Stimulated activated naive CD8-positive, alpha-beta T cell treated with anti-CD3 and anti-CD28 coated beads, Interleukin-15, Interleukin-2, amounts not matched to agents 100 ng/mL and 50 ng/mL, for 24 hours (primary cell): Measurements from ENCODE around the gene FAM174C.
"Not testable (repeated sequence)": the region's sequence is repeated elsewhere in the genome, so short reads cannot be mapped to it uniquely, and the experiment has no call there.

Experiments used
- H3K27ac Mint-ChIP-seq: one replicate; pipeline ENCODE4 v1.8.0; 2021; ENCODE audit warnings: mild to moderate bottlenecking, mixed read lengths
- H3K27me3 Mint-ChIP-seq: one replicate; pipeline ENCODE4 v1.8.0; 2021; ENCODE audit warnings: mixed read lengths
- H3K36me3 Mint-ChIP-seq: one replicate; pipeline ENCODE4 v1.8.0; 2021; ENCODE audit warnings: low read depth, mixed read lengths
- H3K4me1 Mint-ChIP-seq: one replicate; pipeline ENCODE4 v1.8.0; 2021; ENCODE audit warnings: low read depth, mixed read lengths
- H3K4me3 Mint-ChIP-seq: one replicate; pipeline ENCODE4 v1.8.0; 2021; ENCODE audit warnings: mild to moderate bottlenecking, mixed read lengths
- H3K9me3 Mint-ChIP-seq: one replicate; pipeline ENCODE4 v1.8.0; 2021; ENCODE audit warnings: mixed read lengths

The FAM174C gene

GRCh38 chr19:1312767-1313694 is 37.7 kb downstream of the FAM174C start:
- Mint-ChIP-seq H3K27me3 (peaks cover 9% of the 10 kb centered on the region), H3K36me3 (no peaks in the 10 kb centered on the region), H3K9me3 (no peaks in the 10 kb centered on the region), H3K27ac (no peak overlapping the region), H3K4me1 (no peaks in the 10 kb centered on the region), H3K4me3 (no peak overlapping the region)

- Mint-ChIP-seq H3K36me3 (no peaks in the 10 kb centered on the region), H3K4me1 (no peaks in the 10 kb centered on the region), H3K27me3 (peaks cover 11% of the 10 kb centered on the region), H3K9me3 (no peaks in the 10 kb centered on the region), H3K27ac (no peak overlapping the region), H3K4me3 (no peak overlapping the region)
These were observed 38.6 kb downstream of the FAM174C start for GRCh38 chr19:1313695-1314613.

DNA sequence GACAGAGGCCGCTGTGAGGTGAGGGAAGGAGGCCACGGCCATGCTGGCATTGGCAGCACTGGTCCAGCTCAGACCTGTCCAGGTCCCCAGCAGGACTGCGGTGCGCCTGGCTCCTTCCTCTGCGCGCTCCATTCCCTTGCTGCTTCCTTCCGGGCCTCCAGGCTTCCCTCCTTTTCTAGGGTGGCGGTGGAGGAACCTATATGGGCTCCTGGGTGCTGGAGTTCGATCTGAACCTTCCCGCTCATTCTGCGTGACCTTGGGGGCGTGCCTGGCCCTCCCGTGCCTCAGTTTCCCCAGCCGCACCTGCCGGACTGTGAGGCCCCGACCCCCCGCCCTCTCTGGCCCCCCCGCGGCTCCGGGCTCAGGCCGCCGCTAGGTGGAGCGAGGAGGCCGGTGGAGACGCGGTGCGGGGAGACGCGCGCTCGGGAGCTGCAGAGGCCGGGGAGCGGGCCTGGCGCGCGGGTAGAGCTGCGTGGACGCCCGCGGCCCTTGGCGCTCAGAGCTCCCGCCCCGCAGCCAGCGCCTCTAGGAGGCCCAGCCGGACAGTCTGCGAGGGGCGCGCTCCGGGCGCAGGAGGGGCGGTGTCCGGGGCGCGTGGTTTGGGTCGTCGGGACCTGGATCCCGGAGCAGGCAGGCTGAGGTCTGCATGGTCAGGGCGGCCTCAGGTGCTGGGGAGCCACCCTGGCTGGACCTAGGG is 40.3 kb downstream of the FAM174C start:
- Mint-ChIP-seq H3K36me3 (no peaks in the 10 kb centered on the region), H3K4me1 (no peaks in the 10 kb centered on the region), H3K27me3 (peaks cover 14% of the 10 kb centered on the region), H3K27ac (no peak overlapping the region), H3K9me3 (no peaks in the 10 kb centered on the region), H3K4me3 (no peak overlapping the region)

GRCh38 chr19:1316466-1316865 is 41.1 kb downstream of the FAM174C start:
- Mint-ChIP-seq H3K27me3 (peaks cover 18% of the 10 kb centered on the region), H3K36me3 (no peaks in the 10 kb centered on the region), H3K9me3 (no peaks in the 10 kb centered on the region), H3K4me3 (no peak overlapping the region), H3K4me1 (no peaks in the 10 kb centered on the region), H3K27ac (no peak overlapping the region)

GRCh38 chr19:1317274-1318003 is 42.1 kb downstream of the FAM174C start:
- H3K36me3 Mint-ChIP-seq = no peaks in the 10 kb centered on the region
- no peak overlapping the region for H3K27ac Mint-ChIP-seq
- no peak overlapping the region for H3K4me3 Mint-ChIP-seq
- peaks cover 20% of the 10 kb centered on the region for H3K27me3 Mint-ChIP-seq
- H3K4me1 Mint-ChIP-seq = no peaks in the 10 kb centered on the region
- no peaks in the 10 kb centered on the region for H3K9me3 Mint-ChIP-seq

DNA sequence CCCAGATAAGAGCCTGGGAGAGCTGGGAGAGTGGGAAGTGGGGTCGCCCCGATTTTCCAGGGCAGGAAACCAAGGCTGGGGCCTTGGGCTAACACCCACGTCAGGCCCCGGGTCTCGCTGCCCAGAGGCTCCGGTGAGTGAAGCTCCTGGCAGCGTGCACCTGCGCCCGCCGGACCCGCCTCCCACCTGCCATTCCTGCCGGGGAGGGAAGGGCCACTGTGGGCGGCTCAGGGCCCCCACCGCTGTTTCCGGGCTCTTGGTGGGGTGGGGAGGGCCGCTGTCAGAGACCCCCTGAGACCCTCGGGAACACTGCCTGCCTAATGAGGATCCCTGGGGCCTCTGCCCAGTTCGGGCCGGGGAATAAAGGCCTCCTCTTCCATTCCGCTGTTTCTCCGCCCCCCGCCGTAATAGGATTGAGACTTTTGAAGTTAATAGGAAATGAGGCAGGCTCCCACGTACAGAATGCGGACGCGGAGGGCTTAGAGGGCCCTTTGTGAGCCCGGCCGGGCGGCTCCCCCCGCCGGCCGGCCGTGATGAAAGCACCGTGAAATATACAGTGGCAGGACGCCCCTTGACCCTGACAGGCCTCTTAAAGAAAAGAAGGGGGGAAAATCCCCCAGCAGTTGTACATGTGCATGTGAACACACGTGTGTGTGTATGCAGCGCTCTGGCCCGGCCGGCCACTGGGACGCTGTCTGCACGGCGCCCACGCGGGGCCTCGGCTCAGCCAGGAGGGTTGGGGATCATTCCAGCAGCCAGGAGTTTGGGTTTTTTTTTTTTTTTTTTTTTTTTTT is 43.5 kb downstream of the FAM174C start:
- no peaks in the 10 kb centered on the region for H3K36me3 Mint-ChIP-seq
- peaks cover 26% of the 10 kb centered on the region for H3K27me3 Mint-ChIP-seq
- H3K4me3 Mint-ChIP-seq = no peak overlapping the region

DNA sequence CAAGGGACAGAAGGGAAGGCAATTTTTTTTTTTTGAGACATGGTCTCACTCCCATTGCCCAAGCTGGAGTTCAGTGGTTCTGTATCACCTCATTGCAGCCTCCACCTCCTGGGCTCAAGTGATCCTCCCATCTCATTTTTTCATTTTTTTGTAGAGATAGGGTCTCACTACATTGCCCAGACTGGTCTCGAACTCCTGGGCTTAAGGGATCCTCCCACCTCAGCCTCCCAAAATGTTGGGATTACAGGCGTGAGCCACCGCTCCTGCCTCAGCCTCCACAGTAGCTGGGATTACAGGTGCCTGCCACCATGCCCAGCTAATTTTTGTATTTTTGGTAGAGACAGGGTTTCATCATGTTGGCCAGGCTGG is 44.9 kb downstream of the FAM174C start:
- H3K4me3 Mint-ChIP-seq, H3K27ac Mint-ChIP-seq, H3K4me1 Mint-ChIP-seq, H3K36me3 Mint-ChIP-seq, H3K9me3 Mint-ChIP-seq: not testable (repeated sequence)
- H3K27me3 Mint-ChIP-seq = peaks cover 36% of the 10 kb centered on the region

More for the DNA sequence above, 43.5 kb downstream of the FAM174C start:
- H3K4me1 Mint-ChIP-seq = peaks cover under 1% of the 10 kb centered on the region
- H3K9me3 Mint-ChIP-seq = no peaks in the 10 kb centered on the region
- no peak overlapping the region for H3K27ac Mint-ChIP-seq

DNA sequence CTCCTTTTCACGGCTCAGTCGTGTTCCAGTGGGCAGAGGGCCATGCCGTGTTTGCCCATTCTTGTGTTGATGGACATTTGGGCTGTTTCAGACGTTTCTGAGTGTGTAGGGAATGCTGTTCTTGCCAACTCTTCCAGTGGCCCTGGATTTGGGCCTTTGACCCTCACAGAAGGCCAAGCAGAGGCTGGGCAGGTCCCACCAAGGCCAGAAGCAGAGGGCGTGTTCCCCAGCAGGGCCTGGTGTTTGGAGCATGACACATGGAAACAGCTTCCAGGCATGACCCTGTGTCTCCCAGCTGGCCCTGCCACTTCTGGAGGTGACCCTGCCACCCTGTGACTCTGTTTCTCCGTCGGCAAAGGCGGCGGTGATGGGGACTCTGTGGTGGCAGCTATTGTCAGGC is 46.2 kb downstream of the FAM174C start:
- Mint-ChIP-seq H3K4me3 (no peak overlapping the region), H3K4me1 (peaks cover 12% of the 10 kb centered on the region), H3K36me3 (no peaks in the 10 kb centered on the region), H3K27ac (peak overlapping the region; percentile 68), H3K9me3 (no peaks in the 10 kb centered on the region), H3K27me3 (peaks cover 39% of the 10 kb centered on the region)

DNA sequence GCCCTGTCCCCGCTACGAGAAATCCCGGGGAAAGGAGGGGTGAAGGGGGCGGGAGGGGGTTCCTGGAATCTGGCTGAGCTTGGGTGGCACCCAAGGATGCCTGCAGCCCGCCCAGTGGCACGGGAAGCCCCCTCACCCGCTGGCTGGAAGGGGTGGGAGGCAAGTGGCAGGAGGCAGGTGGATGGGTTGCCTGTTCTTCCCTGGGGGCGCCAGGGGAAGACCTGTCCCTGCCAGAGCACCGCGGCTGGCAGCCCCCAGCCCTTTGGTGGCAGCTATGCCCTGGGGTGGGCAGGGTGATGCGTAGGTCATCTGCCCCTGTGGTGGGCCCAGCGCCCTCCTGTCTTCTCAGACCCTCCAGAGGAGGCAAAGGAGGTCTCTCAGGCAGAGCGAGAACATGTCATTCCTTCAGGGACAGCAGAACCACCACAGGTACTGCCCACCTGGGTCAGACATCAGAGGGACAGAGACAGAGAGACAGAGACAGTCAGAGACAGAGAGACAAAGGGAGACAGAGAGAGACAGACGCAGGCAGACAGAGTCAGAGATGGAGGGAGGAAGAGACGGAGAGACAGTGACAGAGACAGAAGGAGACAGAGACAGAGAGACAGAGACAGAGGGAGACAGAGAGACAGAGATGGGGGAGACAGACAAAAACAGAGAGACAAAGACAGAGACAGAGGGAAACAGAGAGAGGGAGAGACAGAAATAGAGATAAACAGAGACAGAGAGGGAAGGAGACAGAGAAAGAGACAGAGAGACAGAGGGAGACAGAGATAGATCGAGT is 47.1 kb downstream of the FAM174C start:
- Mint-ChIP-seq H3K9me3 (no peaks in the 10 kb centered on the region), H3K4me3 (no peak overlapping the region), H3K27me3 (peaks cover 36% of the 10 kb centered on the region), H3K27ac (peak overlapping the region; percentile 66), H3K4me1 (peaks cover 12% of the 10 kb centered on the region), H3K36me3 (no peaks in the 10 kb centered on the region)

DNA sequence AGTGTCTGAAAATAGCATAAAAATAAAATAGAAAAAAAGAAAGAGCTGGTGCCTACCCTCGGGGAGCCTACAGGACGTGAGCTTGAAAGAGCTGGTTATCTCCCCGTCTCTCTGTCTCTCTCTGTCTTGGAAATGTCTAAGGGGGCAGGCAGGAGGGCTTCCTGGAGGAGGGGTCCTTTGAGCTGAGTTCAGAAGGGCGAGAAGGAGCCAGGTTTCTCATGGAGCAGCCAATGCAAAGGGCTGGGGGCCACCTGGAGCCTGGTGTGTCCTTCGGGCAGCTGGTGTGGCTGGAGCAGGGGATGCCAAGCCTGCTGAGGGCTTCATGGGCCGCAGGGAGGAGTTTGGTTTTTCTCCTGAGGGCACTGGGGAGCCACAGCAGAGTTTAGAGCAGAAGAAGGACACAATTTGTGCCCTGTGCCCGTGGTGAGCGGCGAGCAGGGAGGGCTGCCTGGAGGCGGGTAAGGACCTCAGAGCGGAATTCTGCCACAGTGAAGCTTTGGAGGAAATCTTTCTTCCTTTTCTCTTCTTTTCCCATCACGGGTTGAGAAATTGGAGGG is 49.0 kb downstream of the FAM174C start:
- Mint-ChIP-seq H3K9me3 (no peaks in the 10 kb centered on the region), H3K4me3 (no peak overlapping the region), H3K27ac (no peak overlapping the region), H3K36me3 (no peaks in the 10 kb centered on the region), H3K27me3 (peaks cover 27% of the 10 kb centered on the region), H3K4me1 (peaks cover 12% of the 10 kb centered on the region)

GRCh38 chr19:1324806-1325567 is 49.7 kb downstream of the FAM174C start:
- peak overlapping the region; percentile 23 for H3K4me3 Mint-ChIP-seq
- H3K36me3 Mint-ChIP-seq = no peaks in the 10 kb centered on the region
- H3K4me1 Mint-ChIP-seq = peaks cover 12% of the 10 kb centered on the region
- H3K27ac Mint-ChIP-seq = no peak overlapping the region
- H3K9me3 Mint-ChIP-seq = no peaks in the 10 kb centered on the region
- peaks cover 28% of the 10 kb centered on the region for H3K27me3 Mint-ChIP-seq

DNA sequence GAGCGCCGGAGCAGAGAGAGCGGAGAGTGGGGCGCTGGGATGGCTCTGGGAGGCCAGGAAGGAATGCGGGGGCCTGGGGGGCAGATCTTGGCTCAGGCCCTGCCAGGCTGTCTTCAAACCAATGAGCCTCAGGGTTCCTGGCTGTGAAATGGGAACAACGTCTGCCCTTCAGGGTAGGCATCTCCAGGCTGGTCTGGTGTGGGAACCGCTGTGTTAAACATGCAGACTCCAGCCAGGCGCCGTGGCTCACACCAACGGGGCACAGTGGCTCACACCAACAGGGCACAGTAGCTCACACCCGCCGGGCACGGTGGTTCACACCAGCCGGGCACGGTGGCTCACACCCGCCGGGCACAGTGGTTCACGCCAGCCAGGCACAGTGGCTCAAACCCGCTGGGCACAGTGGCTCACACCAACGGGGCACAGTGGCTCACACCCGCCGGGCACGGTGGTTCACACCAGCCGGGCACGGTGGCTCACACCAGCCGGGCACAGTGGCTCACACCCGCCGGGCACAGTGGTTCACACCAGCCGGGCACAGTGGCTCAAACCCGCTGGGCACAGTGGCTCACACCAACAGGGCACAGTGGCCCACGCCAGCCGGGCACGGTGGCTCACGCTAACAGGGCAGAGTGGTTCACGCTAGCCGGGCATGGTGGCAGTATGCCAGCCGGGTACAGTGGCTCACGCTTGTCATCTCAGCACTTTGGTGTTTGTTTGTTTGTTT is 50.4 kb downstream of the FAM174C start:
- Mint-ChIP-seq H3K27ac (no peak overlapping the region), H3K27me3 (peaks cover 32% of the 10 kb centered on the region), H3K4me1 (peaks cover 12% of the 10 kb centered on the region), H3K4me3 (peak overlapping the region; percentile 23), H3K36me3 (no peaks in the 10 kb centered on the region), H3K9me3 (no peaks in the 10 kb centered on the region)
